ENCODE data around the gene TMEM151A.

The TMEM151A gene

DNA sequence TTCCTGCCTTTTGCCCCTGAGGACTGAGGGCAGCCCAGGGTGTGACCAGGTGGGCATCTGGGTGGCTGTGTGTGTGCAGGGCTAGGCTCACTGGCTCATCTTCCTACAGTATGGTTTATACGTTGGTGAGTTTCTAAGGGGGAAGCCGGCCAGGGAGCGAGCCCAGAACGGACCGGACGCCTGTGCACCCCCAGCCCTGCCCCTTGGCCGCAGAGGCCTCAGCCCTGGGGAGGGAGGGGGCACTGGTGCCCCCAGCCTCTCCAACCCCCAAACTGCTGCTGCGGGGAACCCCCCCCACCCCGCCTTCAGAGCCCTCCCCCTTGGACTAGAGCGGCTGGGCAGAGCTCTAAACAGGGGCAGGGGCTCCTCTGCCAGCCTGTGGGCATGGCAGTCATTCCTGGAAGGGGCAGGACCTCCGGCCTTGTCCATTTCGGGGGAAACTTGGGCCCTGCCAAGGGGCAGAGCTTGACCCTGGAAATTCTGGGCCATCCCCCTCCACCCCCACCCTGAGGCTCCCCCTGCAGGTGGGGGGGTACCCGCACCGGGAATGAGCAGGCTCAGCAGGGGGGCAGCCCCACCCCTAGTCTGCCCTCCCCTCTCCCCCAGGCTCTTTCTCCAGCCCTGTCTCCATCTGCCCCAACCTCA, 8.1 kb upstream of the TMEM151A start:
- H3K4me1 ChIP-seq, result peaks cover 24 to 72% (median 55%) of the 10 kb centered on the region in 10 experiments
- H3K9ac ChIP-seq, result peak overlapping the region in 4 of 11 experiments; percentile 26 to 62 (median 52); a peak in 4 of 22 replicates
- peaks cover 0 to 19% (median 11%) of the 10 kb centered on the region in 11 experiments; a peak in 13 of 22 replicates for H3K27me3 ChIP-seq
- H3K4me2 ChIP-seq, result peak overlapping the region in 6 of 11 experiments; percentile 62 to 86 (median 73); a peak in 8 of 22 replicates
- H3K27ac ChIP-seq, result no peak overlapping the region
- H3K9me3 ChIP-seq (replicated peaks in 1 of 11), result no peaks in the 10 kb centered on the region
- peaks cover 11 to 91% (median 46%) of the 10 kb centered on the region in 11 experiments; a peak in 20 of 22 replicates for H4K20me1 ChIP-seq
- H3K36me3 ChIP-seq, result peaks cover 0 to 30% (median 14%) of the 10 kb centered on the region in 11 experiments; a peak in 14 of 22 replicates
- no peak overlapping the region for H3K4me3 ChIP-seq
- TF ChIP-seq Cebpa-rat (IDR thresholded peaks at IDR 0.05), result no peak

DNA sequence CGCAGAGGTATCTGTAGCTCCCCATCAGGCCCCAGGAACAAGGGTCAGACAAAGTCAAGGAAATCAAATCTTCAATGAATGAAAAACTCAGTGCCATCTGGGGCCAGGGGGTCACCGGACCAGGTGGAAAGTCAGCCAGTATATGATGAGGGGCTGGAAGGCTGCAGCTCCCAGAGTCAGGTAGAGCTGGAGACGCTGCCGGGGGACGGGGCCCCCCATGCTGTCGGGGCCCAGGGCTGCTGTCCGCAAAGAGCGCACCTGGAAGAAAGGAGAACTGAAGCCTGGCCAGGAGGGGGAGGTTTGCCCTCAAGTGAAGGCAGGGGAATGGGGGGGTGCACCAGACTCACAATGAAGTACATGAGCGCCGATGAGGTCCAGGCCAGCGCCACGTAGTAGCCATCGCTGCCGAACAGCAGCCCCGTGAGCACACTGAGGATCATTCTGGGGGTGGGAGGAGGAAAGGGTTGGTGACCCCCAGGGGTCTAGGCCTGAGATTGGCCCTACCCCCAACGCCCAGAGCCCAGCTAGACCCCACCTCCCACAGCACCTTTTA, 7.1 kb upstream of the TMEM151A start:
- peak overlapping the region in 2 of 11 experiments; percentile 11 to 35; a peak in 2 of 22 replicates for H3K9ac ChIP-seq
- H3K4me1 ChIP-seq, result peaks cover 26 to 65% (median 55%) of the 10 kb centered on the region in 10 experiments
- no peak overlapping the region for H3K4me3 ChIP-seq
- no peak overlapping the region for H3K4me2 ChIP-seq
- peaks cover 9 to 82% (median 38%) of the 10 kb centered on the region in 11 experiments; a peak in 20 of 22 replicates for H4K20me1 ChIP-seq
- H3K36me3 ChIP-seq, result peaks cover 0 to 30% (median 14%) of the 10 kb centered on the region in 11 experiments; a peak in 14 of 22 replicates
- no peaks in the 10 kb centered on the region for H3K9me3 ChIP-seq (replicated peaks in 1 of 11)
- no peak for TF ChIP-seq Cebpa-rat (IDR thresholded peaks at IDR 0.05)
- H3K27me3 ChIP-seq, result peaks cover 0 to 9% (median 4%) of the 10 kb centered on the region in 11 experiments; a peak in 12 of 22 replicates
- H3K27ac ChIP-seq, result no peak overlapping the region

DNA sequence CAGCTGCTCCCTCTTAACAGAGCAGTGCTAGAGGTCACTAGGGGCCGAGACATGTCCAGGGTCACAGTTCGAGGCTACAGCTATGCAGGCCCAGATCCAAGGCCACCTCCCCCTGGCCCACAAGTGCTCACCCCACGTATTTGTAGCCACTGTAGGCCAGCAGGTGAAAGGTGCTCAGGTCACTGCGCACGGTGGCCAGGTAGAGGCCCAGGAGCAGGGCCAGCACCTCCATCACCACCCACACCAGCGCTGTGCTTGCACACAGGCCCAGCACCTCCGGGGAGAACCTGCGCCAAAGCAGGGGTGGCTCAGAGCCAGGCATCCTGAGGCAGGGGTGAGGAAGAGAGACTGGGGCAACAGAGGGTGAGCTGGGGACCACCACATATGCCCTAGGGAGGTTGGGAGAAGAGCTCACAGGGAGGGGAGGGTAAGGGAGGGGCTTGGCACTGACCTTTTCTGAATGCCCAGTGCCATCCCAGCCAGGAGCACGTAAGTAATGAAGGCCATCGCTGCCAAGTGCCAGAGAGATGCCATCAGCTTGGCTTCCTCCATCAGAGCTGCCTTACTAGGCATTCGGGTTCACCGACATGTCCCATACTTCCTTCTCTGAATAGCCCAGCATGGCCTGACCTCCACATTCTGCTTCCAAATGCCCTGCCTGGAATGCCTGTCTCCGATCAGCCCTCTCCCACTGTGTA, 6.3 kb upstream of the TMEM151A start:
- no peak overlapping the region for H3K27ac ChIP-seq
- no peaks in the 10 kb centered on the region for H3K9me3 ChIP-seq (replicated peaks in 1 of 11)
- H3K4me3 ChIP-seq, result no peak overlapping the region
- peaks cover 5 to 81% (median 30%) of the 10 kb centered on the region in 11 experiments; a peak in 19 of 22 replicates for H4K20me1 ChIP-seq
- H3K9ac ChIP-seq, result peak overlapping the region in 3 of 11 experiments; percentile 5 to 42 (median 18); a peak in 3 of 22 replicates
- peaks cover under 1 to 9% (median 5%) of the 10 kb centered on the region in 11 experiments; a peak in 21 of 22 replicates for H3K27me3 ChIP-seq
- TF ChIP-seq Cebpa-rat (IDR thresholded peaks at IDR 0.05), result no peak
- H3K4me1 ChIP-seq, result peaks cover 34 to 65% (median 56%) of the 10 kb centered on the region in 10 experiments
- H3K4me2 ChIP-seq, result no peak overlapping the region
- peaks cover 0 to 30% (median 14%) of the 10 kb centered on the region in 11 experiments; a peak in 14 of 22 replicates for H3K36me3 ChIP-seq

DNA sequence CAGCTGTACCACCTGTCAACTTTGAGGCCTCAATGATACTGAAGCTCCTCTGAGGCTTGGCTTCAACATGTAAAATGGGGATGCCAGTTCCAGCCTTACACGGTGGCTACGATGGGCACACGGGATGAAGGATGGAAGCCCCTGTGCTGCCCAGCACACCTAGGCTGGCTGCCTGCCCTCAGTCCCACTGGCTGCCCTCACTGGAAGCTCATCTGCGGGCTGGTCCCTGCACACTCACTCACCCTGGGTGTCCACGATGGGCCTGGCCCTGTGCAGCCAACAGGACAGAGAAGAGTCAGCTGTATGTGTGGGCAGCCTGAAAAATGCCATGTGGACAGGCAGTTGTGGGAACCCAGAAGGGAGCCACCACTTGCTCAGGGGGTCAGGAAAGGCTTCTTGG, 5.0 kb upstream of the TMEM151A start:
- Histone ChIP-seq H3K9me3 (replicated peaks in 1 of 11) (peaks cover 0 to 5% (median 0%) of the 10 kb centered on the region in 11 experiments; a peak in 1 of 22 replicates), H3K27me3 (peaks cover 14 to 22% (median 18%) of the 10 kb centered on the region in 11 experiments), H3K4me1 (peaks cover 34 to 55% (median 46%) of the 10 kb centered on the region in 10 experiments), H3K9ac (peak overlapping the region in 2 of 11 experiments; percentile 2 to 28; a peak in 3 of 22 replicates), H3K4me2 (peak overlapping the region in 7 of 11 experiments; percentile 87 to 100 (median 97); a peak in 10 of 22 replicates), H4K20me1 (peaks cover 4 to 75% (median 18%) of the 10 kb centered on the region in 11 experiments; a peak in 19 of 22 replicates), H3K27ac (no peak overlapping the region), H3K4me3 (no peak overlapping the region), H3K36me3 (peaks cover 0 to 30% (median 14%) of the 10 kb centered on the region in 11 experiments; a peak in 14 of 22 replicates)
- no peak for TF ChIP-seq Cebpa-rat (IDR thresholded peaks at IDR 0.05)

DNA sequence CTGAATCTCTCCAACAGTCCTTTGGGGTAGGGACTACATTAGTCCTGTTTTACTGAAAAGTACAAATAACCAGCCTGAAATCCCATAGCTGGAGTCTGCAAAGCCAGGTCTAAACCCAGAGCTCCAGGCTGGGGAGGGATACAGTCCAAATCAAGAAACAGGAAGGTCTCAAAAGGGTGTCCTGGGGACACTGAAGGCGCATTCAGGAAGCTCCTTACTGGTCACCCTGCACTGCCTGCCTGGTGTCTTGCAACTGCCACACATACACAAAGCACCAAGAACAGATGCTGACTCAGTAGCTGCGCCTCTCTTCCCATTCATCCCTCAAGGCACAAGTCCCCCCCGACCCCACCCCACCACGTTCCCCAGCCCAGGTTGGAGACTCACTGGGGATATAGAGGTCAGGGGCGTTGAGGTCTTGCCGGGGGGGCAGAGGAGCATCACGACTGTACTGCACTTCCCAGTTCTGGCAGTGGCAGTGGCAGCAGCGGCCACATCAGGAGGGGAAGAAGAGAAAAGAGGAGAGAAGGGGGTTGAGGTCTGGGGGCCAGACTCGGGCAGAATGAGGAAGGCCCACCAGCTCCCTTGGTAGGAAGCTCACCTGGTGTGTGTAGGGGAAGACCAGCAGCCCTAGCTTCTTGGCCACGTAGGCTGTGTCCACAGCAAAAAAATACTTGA, 4.3 kb upstream of the TMEM151A start:
- peak overlapping the region; percentile 70 to 92 (median 86) for H3K4me3 ChIP-seq
- peaks cover 39 to 54% (median 43%) of the 10 kb centered on the region in 10 experiments for H3K4me1 ChIP-seq
- peaks cover 0 to 5% (median 0%) of the 10 kb centered on the region in 11 experiments; a peak in 1 of 22 replicates for H3K9me3 ChIP-seq (replicated peaks in 1 of 11)
- peak overlapping the region in 3 of 11 experiments; percentile 78 to 85 (median 83); a peak in 6 of 22 replicates for H3K27ac ChIP-seq
- peak overlapping the region; percentile 87 to 100 (median 97) for H3K4me2 ChIP-seq
- TF ChIP-seq Cebpa-rat (IDR thresholded peaks at IDR 0.05), result no peak
- peaks cover 20 to 29% (median 25%) of the 10 kb centered on the region in 11 experiments for H3K27me3 ChIP-seq
- peaks cover 0 to 77% (median 13%) of the 10 kb centered on the region in 11 experiments; a peak in 16 of 22 replicates for H4K20me1 ChIP-seq
- peak overlapping the region in 10 of 11 experiments; percentile 83 to 93 (median 89); a peak in 16 of 22 replicates for H3K9ac ChIP-seq
- peaks cover 0 to 30% (median 14%) of the 10 kb centered on the region in 11 experiments; a peak in 14 of 22 replicates for H3K36me3 ChIP-seq

DNA sequence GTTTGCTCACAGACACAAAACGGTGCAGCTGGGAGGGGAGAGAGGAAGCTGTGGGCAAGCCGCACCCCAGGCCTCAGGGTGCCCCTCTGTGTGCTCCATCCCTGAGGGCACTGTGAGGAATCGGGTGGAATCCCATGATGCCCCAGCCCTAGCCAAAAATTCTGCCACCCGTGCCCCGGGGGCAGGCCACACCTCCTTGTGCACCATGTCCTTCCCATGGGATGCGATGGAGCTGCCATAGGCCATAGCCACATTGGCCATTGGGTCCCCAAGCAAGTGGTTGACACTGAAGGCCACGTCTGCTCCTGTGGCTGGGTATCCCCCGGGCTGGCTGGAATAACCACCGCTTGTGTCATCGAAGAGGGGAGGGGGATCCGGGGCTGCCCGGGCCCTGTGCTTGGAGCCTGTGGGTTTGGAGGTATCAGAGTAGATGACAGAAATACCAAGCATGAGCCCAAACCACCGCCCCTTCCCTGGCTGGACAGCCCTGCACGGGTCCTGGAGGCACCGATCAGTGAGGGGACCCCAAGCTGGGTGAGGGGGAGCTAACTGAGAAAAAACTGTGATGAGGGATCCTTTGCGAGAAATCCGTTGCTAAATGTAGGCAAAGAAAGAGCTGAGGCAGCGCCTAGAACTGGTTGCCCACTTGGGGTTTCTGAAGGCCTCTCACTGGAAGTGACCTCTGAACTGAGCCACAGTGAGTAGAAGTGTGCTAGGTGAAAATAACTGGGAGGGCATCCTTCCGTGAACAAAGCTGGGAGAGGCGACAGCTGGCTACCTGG, 3.6 kb upstream of the TMEM151A start:
- Histone ChIP-seq H3K27ac (peak overlapping the region; percentile 75 to 90 (median 83)), H3K9me3 (replicated peaks in 1 of 11) (peaks cover 0 to 5% (median 0%) of the 10 kb centered on the region in 11 experiments; a peak in 1 of 22 replicates), H3K36me3 (peaks cover 0 to 30% (median 14%) of the 10 kb centered on the region in 11 experiments; a peak in 14 of 22 replicates), H3K9ac (peak overlapping the region; percentile 83 to 93 (median 89)), H4K20me1 (peaks cover 0 to 78% (median 8%) of the 10 kb centered on the region in 11 experiments; a peak in 16 of 22 replicates), H3K4me2 (peak overlapping the region; percentile 87 to 100 (median 97)), H3K4me3 (peak overlapping the region; percentile 70 to 92 (median 86)), H3K27me3 (peaks cover 28 to 36% (median 32%) of the 10 kb centered on the region in 11 experiments), H3K4me1 (peaks cover 33 to 48% (median 38%) of the 10 kb centered on the region in 10 experiments)
- no peak for TF ChIP-seq Cebpa-rat (IDR thresholded peaks at IDR 0.05)
